Stimulated activated CD4-positive, alpha-beta T cell treated with anti-CD3 and anti-CD28 coated beads, Interleukin-15, amount 100 ng/mL, for 24 hours (primary cell): Measurements from ENCODE around the gene KIAA2012.

ENCODE experiments used
- DNase-seq: peaks from one replicate; pipeline ENCODE4 v3.0.0-alpha.2; 2020

KIAA2012 gene

GRCh38 chr2:202072737-202073401 is at the start of gene KIAA2012:
KIAA2012 (plus strand) TSS chr2:202073255; CDS start chr2:202073628, 373 bp downstream.
- DNase-seq: no peak

- DNase-seq: no peak
Measured at GRCh38 chr2:202023904-202024266, 49.2 kb upstream of the KIAA2012 start.

DNA sequence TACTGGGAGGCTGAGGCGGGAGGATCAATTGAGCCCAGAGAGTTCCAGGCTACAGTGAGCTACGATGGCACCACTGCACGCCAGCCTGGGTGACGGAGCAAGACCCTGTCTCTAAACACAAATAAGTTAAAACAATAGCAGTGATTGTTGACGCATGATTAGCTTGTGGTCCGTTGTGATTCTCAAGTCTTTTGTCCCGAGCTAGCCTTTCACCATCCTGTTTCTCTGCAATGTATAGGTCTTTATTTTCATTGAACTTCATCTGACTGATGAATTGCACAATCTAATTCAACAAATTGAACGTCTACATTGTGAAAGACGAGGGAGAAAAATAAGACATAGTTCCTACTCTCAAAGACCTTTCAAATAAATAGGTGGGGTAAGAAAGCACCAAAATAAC is 48.2 kb upstream of the KIAA2012 start:
- no peak for DNase-seq

- no peak for DNase-seq
Measured at GRCh38 chr2:202025816-202026215, 47.2 kb upstream of the KIAA2012 start.

DNA sequence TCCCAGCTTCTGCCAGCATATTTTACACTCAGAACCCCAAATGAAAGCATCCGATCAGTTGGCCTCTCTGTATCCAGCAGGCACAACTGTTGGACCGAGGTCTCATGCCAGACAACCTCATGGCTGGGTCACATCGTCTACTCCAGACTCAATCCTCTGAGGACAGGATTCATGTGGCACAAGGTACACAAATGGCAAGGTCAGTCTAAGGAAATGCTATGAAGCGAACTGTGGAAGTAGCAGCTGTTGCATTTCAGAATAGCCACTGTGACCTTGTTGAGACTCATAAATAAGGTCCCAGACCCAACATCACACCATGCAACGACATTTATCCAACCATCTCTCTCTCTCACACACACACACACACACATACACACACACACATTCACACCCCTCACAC is 46.5 kb upstream of the KIAA2012 start:
- DNase-seq: no peak

DNA sequence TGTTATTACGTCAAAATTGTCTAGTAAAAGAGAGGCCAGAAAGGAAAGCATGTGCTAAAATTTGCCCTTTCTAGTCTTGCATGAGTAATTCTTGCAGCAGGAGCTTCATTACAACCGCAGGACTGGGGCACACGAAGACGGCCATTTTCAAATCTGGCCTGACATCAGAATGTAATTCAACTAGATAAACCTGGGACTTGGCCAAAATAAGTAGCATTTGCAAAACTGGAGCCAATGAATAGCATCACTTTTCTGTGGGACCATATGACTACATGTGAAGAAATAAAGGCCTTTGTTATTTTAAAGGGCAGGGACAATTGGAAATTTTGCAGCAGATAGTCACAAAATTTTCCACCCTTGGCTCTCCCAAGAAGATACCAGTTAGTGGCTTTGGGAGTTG is 42.4 kb upstream of the KIAA2012 start:
- no peak for DNase-seq

DNA sequence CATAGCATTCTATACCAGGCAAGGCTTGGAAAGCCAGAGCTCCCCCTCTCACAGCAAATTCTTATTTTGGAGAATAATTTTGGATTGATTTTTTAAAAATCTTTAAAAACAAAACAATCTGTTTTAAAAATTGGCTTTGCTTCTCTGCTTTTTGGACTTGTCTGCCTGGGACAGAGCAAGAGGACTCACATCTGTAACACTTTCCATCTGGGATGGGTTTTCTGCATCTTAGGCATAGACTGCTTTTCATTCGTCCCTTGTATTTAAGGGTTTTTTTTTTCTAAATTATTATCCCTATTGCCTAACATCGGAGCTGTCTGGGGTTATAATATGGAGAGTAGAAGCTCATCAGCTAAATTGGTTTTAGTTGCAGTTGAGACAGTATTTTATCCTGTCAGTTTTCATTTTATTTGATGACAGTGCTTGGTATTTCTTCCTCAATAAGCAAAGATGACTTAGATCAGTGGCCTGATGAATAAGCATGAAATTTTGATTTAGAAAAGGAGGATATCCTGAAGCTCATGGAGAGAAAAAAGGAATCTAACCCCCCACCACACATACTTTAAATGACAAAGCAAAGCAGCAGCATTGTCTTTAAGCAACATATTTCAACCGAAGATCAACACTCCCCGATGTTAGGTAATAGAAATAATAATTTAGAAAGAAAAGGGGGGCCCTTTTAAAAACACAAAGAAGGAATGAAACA is 41.7 kb upstream of the KIAA2012 start:
- DNase-seq: no peak

- DNase-seq: peak; percentile 45
Measured at GRCh38 chr2:202032846-202033316, 40.2 kb upstream of the KIAA2012 start.

- peak; percentile 90 for DNase-seq
Measured at GRCh38 chr2:202033317-202034248, 39.5 kb upstream of the KIAA2012 start, which contains the start of gene FZD7. FZD7 (plus strand) TSS chr2:202033855; CDS start chr2:202034648, 793 bp downstream.

DNA sequence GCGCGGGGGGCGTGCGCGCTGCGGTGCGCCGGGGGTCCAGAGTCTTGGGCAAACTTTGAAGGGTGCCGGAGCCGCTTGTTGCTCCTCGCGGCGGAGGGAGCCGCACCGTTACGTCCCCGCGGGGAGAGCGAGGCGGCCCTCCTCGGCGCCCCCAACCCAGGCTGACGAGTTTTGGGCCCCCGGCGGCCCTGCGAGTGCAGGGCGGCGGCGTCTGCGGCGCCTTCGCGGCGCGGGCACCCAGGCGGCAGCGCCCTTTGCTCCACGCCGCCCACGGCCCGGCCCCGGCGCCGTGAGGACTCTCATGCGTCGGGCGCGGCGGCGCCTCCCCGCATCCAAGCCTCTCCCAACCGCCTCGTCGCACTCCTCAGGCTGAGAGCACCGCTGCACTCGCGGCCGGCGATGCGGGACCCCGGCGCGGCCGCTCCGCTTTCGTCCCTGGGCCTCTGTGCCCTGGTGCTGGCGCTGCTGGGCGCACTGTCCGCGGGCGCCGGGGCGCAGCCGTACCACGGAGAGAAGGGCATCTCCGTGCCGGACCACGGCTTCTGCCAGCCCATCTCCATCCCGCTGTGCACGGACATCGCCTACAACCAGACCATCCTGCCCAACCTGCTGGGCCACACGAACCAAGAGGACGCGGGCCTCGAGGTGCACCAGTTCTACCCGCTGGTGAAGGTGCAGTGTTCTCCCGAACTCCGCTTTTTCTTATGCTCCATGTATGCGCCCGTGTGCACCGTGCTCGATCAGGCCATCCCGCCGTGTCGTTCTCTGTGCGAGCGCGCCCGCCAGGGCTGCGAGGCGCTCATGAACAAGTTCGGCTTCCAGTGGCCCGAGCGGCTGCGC is 38.6 kb upstream of the KIAA2012 start:
- peak; percentile 43 for DNase-seq

DNA sequence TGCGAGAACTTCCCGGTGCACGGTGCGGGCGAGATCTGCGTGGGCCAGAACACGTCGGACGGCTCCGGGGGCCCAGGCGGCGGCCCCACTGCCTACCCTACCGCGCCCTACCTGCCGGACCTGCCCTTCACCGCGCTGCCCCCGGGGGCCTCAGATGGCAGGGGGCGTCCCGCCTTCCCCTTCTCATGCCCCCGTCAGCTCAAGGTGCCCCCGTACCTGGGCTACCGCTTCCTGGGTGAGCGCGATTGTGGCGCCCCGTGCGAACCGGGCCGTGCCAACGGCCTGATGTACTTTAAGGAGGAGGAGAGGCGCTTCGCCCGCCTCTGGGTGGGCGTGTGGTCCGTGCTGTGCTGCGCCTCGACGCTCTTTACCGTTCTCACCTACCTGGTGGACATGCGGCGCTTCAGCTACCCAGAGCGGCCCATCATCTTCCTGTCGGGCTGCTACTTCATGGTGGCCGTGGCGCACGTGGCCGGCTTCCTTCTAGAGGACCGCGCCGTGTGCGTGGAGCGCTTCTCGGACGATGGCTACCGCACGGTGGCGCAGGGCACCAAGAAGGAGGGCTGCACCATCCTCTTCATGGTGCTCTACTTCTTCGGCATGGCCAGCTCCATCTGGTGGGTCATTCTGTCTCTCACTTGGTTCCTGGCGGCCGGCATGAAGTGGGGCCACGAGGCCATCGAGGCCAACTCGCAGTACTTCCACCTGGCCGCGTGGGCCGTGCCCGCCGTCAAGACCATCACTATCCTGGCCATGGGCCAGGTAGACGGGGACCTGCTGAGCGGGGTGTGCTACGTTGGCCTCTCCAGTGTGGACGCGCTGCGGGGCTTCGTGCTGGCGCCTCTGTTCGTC is 37.7 kb upstream of the KIAA2012 start:
- peak; percentile 58 for DNase-seq

- no peak for DNase-seq
Measured at GRCh38 chr2:202035941-202036372, 37.1 kb upstream of the KIAA2012 start.

- DNase-seq: no peak
Measured at GRCh38 chr2:202036601-202037037, 36.4 kb upstream of the KIAA2012 start.

DNA sequence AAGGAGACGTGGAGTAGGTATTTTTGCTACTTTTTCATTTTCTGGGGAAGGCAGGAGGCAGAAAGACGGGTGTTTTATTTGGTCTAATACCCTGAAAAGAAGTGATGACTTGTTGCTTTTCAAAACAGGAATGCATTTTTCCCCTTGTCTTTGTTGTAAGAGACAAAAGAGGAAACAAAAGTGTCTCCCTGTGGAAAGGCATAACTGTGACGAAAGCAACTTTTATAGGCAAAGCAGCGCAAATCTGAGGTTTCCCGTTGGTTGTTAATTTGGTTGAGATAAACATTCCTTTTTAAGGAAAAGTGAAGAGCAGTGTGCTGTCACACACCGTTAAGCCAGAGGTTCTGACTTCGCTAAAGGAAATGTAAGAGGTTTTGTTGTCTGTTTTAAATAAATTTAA is 36.0 kb upstream of the KIAA2012 start:
- no peak for DNase-seq

GRCh38 chr2:202038471-202039277 is 34.4 kb upstream of the KIAA2012 start:
- DNase-seq: no peak

GRCh38 chr2:202039278-202040078 is 33.6 kb upstream of the KIAA2012 start:
- no peak for DNase-seq

DNA sequence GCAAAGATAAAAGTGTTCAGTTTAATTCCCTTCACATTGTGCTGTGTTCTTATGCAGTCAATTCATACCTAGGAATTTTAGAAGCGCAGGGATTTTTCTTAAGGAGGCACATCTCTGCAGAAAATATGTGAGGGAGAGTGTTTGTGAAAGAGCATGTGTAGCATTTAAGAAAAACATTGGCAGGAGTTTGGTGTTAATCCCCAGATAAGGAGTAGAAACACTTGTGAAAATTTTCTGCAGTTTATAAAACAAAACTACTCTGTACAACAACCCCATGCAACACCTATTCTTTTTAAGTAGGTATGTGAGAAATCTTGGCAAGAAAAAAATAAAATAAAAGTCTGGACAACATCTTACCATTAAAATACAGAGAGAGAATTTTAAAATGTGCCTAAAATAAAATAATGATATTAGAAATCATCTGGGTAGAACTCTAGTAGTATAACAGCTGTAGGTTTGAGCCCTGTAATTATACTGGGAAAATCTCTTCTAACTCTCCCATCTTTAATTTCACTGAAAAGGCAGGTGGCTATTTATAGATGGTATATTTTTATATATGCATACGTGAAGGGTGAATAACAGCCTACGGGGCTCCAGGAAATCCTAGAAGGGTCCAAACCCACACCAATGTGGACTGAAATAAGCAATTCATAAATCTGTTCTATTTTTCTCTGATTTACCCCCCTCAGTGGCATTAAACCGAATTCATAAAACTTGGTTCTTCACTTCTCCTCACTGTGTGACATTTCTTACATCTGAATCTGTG is 32.8 kb upstream of the KIAA2012 start:
- no peak for DNase-seq

DNA sequence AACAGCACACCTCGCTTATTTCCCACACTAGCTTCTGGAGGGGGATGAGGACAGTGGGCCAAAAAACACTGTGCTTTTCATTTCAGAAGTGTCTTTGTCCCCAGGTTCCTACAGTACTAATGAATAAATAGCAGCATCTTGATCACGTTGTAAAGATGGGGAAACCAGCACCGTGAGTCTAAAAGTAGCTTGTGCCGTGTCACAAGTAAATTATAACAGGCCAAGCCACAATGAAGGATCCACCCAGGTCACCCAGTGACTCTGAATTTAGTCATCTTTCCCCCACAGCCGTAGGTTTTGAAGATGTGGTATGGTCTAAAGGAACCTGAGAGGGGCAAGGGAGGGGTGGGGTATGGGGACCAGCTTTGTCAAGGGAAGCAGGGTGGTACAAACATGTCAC is 30.6 kb upstream of the KIAA2012 start:
- DNase-seq: no peak

GRCh38 chr2:202043475-202043874 is 29.6 kb upstream of the KIAA2012 start:
- no peak for DNase-seq
